ENCODE measurements around the gene LGMN.

The LGMN gene

DNA sequence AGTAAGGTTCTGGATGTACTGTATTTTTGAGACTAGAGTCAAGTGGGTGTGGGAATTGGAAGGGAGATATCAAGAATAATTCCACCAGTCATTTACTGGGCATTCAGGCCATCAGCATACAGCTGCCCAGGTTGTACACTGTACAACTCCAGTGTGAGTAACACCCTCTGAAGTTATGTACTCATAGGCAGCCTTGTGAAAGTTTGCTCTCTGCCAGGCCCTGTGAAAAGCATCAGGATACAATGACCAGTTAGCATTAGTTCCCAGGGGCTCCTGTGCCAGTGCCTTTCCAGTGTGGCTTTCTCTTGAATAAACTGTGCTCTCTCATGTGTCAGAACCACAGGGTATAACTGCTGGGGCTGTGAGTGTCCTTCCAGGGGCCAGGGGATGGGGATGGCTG, 89.7 kb downstream of the LGMN start:
- Histone ChIP-seq H3K4me1 (ENCODE audit: control insufficient read depth, insufficient read depth, low read length, unreplicated experiment) (no peaks in the 10 kb centered on the region), H3K27ac (ENCODE audit: low read depth, low read length) (no peak overlapping the region), H3K79me2 (ENCODE audit: control insufficient read depth, insufficient read depth, low read length, unreplicated experiment) (no peaks in the 10 kb centered on the region), H3K27me3 (ENCODE audit: insufficient read depth, low read length) (no peaks in the 10 kb centered on the region), H3K4me3 (ENCODE audit: low read depth, low read length) (no peak overlapping the region), H3K36me3 (ENCODE audit: insufficient read depth, low read length) (no peaks in the 10 kb centered on the region), H2AFZ (ENCODE audit: low read length, unreplicated experiment) (no peak overlapping the region)

GRCh38 chr14:92658160-92658559, 90.3 kb downstream of the LGMN start:
- H3K4me1 ChIP-seq (ENCODE audit: control insufficient read depth, insufficient read depth, low read length, unreplicated experiment): no peaks in the 10 kb centered on the region
- no peak overlapping the region for H3K4me3 ChIP-seq (ENCODE audit: low read depth, low read length)
- H3K36me3 ChIP-seq (ENCODE audit: insufficient read depth, low read length): no peaks in the 10 kb centered on the region
- H3K79me2 ChIP-seq (ENCODE audit: control insufficient read depth, insufficient read depth, low read length, unreplicated experiment): no peaks in the 10 kb centered on the region
- H3K27ac ChIP-seq (ENCODE audit: low read depth, low read length): no peak overlapping the region
- H3K27me3 ChIP-seq (ENCODE audit: insufficient read depth, low read length): no peaks in the 10 kb centered on the region
- H2AFZ ChIP-seq (ENCODE audit: low read length, unreplicated experiment): no peak overlapping the region

DNA sequence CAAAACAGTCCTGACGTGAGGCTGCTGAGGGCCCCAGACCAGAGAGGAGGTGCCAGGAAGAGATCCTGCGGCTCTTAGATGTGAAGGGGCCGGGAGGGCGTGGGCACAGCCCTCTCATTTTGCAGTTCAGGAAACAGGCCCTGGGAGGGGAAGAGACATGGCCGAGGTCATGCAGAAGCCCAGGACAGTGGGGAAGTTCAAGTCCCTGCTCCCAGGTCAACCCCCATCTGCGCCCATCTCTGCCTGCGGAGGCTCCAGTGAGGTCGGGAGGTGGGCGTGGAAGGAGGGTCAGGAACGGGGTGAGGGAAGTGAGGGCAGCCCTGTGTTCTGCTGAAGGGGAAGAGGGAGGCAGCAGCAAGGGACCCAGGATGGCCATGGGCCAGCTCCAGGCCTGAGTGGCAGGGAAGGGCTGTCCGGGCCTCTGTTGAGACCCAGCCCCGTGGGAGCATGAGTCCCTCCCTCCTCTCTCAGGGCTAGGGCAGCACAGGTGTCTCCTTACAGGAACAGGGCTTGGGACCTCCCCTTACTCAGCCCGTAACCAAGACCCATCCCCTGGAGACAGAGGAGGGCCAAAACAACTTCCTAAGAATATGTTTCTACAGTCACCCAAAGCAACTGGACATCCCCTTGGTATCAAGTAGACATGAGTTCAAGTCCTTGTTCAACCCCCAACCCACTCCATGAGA, 90.8 kb downstream of the LGMN start:
- no peaks in the 10 kb centered on the region for H3K27me3 ChIP-seq (ENCODE audit: insufficient read depth, low read length)
- H3K4me3 ChIP-seq (ENCODE audit: low read depth, low read length): no peak overlapping the region
- H2AFZ ChIP-seq (ENCODE audit: low read length, unreplicated experiment): no peak overlapping the region
- no peaks in the 10 kb centered on the region for H3K79me2 ChIP-seq (ENCODE audit: control insufficient read depth, insufficient read depth, low read length, unreplicated experiment)
- H3K27ac ChIP-seq (ENCODE audit: low read depth, low read length): no peak overlapping the region
- no peaks in the 10 kb centered on the region for H3K36me3 ChIP-seq (ENCODE audit: insufficient read depth, low read length)
- H3K4me1 ChIP-seq (ENCODE audit: control insufficient read depth, insufficient read depth, low read length, unreplicated experiment): no peaks in the 10 kb centered on the region

- no peaks in the 10 kb centered on the region for H3K79me2 ChIP-seq (ENCODE audit: control insufficient read depth, insufficient read depth, low read length, unreplicated experiment)
- H2AFZ ChIP-seq (ENCODE audit: low read length, unreplicated experiment): no peak overlapping the region
- H3K4me3 ChIP-seq (ENCODE audit: low read depth, low read length): no peak overlapping the region
- no peaks in the 10 kb centered on the region for H3K4me1 ChIP-seq (ENCODE audit: control insufficient read depth, insufficient read depth, low read length, unreplicated experiment)
- H3K27me3 ChIP-seq (ENCODE audit: insufficient read depth, low read length): no peaks in the 10 kb centered on the region
- no peaks in the 10 kb centered on the region for H3K36me3 ChIP-seq (ENCODE audit: insufficient read depth, low read length)
- H3K27ac ChIP-seq (ENCODE audit: low read depth, low read length): no peak overlapping the region
These were observed 91.9 kb downstream of the LGMN start for GRCh38 chr14:92656306-92657081.

- no peaks in the 10 kb centered on the region for H3K79me2 ChIP-seq (ENCODE audit: control insufficient read depth, insufficient read depth, low read length, unreplicated experiment)
- peaks cover under 1% of the 10 kb centered on the region for H3K4me1 ChIP-seq (ENCODE audit: control insufficient read depth, insufficient read depth, low read length, unreplicated experiment)
- no peaks in the 10 kb centered on the region for H3K27me3 ChIP-seq (ENCODE audit: insufficient read depth, low read length)
- H2AFZ ChIP-seq (ENCODE audit: low read length, unreplicated experiment): no peak overlapping the region
- no peak overlapping the region for H3K27ac ChIP-seq (ENCODE audit: low read depth, low read length)
- no peaks in the 10 kb centered on the region for H3K36me3 ChIP-seq (ENCODE audit: insufficient read depth, low read length)
- H3K4me3 ChIP-seq (ENCODE audit: low read depth, low read length): no peak overlapping the region
These were observed 92.8 kb downstream of the LGMN start for GRCh38 chr14:92655419-92656201.

GRCh38 chr14:92654239-92654901, 94.1 kb downstream of the LGMN start:
- H3K4me1 ChIP-seq (ENCODE audit: control insufficient read depth, insufficient read depth, low read length, unreplicated experiment): peaks cover 11% of the 10 kb centered on the region
- no peaks in the 10 kb centered on the region for H3K36me3 ChIP-seq (ENCODE audit: insufficient read depth, low read length)
- no peaks in the 10 kb centered on the region for H3K27me3 ChIP-seq (ENCODE audit: insufficient read depth, low read length)
- no peaks in the 10 kb centered on the region for H3K79me2 ChIP-seq (ENCODE audit: control insufficient read depth, insufficient read depth, low read length, unreplicated experiment)
- H3K27ac ChIP-seq (ENCODE audit: low read depth, low read length): no peak overlapping the region
- no peak overlapping the region for H2AFZ ChIP-seq (ENCODE audit: low read length, unreplicated experiment)
- H3K4me3 ChIP-seq (ENCODE audit: low read depth, low read length): no peak overlapping the region

Data from ACC112 (cell line).